Naive thymus-derived CD8-positive, alpha-beta T cell (primary cell): ENCODE data around the gene FAM240A. TPM values are rescaled to one million over a fixed set of nuclear protein-coding genes. Genes with fewer than 3 reads are reported as not detected.

Experiments
- ATAC-seq, 2 donors: fragments of 150-1000 bp; cut with Tn5 transposase in 1 of 2; sonication (Bioruptor Pico), chemical (Tn5 transposase) in 1 of 2; 1 replicate in 1 of 2; 2 replicates in 1 of 2; pipeline ENCODE4 v1.10.0; 2021; ENCODE audit warnings: mild to moderate bottlenecking in 2 of 2, moderate library complexity in 2 of 2
- POLR2A ChIA-PET: fragments of 350-600 bp; sonication (Branson Sonifier 250); formaldehyde crosslinking; loops from one replicate; lab custom pipeline; 2021; ENCODE audit warnings: antibody characterized with exemption; lab: Charles Lee
- DNase-seq, 10 donors: peaks; one replicate each; pipeline versions ENCODE4 v3.0.0 to v3.0.0-alpha.2; 2020 to 2022
- H3K27ac Mint-ChIP-seq, 10 donors: one replicate each; pipeline ENCODE4 v1.8.0; 2020 to 2022; ENCODE audit warnings: mild to moderate bottlenecking in 10 of 10, mixed read lengths in 10 of 10, moderate library complexity in 4 of 10, inconsistent platforms in 1 of 10
- H3K27me3 Mint-ChIP-seq, 5 donors: one replicate each; pipeline ENCODE4 v1.8.0; 2021 to 2022; ENCODE audit warnings: mixed read lengths in 5 of 5
- H3K36me3 Mint-ChIP-seq, 3 donors: one replicate each; pipeline ENCODE4 v1.8.0; 2020 to 2022; ENCODE audit warnings: mixed read lengths in 3 of 3, mild to moderate bottlenecking in 2 of 3, inconsistent platforms in 1 of 3
- H3K4me1 Mint-ChIP-seq, 4 donors: one replicate each; pipeline ENCODE4 v1.8.0; 2021 to 2022; ENCODE audit warnings: mixed read lengths in 4 of 4
- H3K4me3 Mint-ChIP-seq, 10 donors: one replicate each; pipeline ENCODE4 v1.8.0; 2020 to 2022; ENCODE audit warnings: mild to moderate bottlenecking in 10 of 10, mixed read lengths in 10 of 10, moderate library complexity in 6 of 10, inconsistent platforms in 1 of 10
- H3K9me3 Mint-ChIP-seq, 9 donors: one replicate each; pipeline ENCODE4 v1.8.0; 2020 to 2022; ENCODE audit warnings: mixed read lengths in 9 of 9, mild to moderate bottlenecking in 3 of 9, inconsistent platforms in 1 of 9, moderate library complexity in 1 of 9
- polyA plus RNA-seq, 3 donors: library from polyadenylated mRNA; unstranded; fragments of 300-500 nt; fragmentation: Illumina TruSeq; gene quantifications; one replicate each; pipeline ENCODE4 v1.2.3, GENCODE V29; 2021
- total RNA-seq, 8 experiments: library from RNA in 2 of 8; stranded (reverse) in 2 of 8; gene quantifications; one replicate each; pipeline ENCODE4 v1.2.3 and lab custom pipeline; 2021 to 2026

Gene FAM240A
- total and polyA plus RNA-seq, 5 experiments from 2014 or later, result not detected

GRCh38 chr3:46594723-46595122 lies 17.6 kb upstream of the FAM240A start:
- POLR2A ChIA-PET, result no interaction called here
- DNase-seq, result no peak

GRCh38 chr3:46595819-46596314 lies 16.5 kb upstream of the FAM240A start:
- no peaks in the 10 kb centered on the region for H3K4me1 Mint-ChIP-seq
- no peak overlapping the region for H3K27ac Mint-ChIP-seq
- no peaks in the 10 kb centered on the region for H3K36me3 Mint-ChIP-seq
- DNase-seq, result no peak
- no peak for ATAC-seq
- no peaks in the 10 kb centered on the region for H3K27me3 Mint-ChIP-seq
- no peaks in the 10 kb centered on the region for H3K9me3 Mint-ChIP-seq
- POLR2A ChIA-PET, result no interaction called here
- H3K4me3 Mint-ChIP-seq, result no peak overlapping the region

More at GRCh38 chr3:46594723-46595122, 17.6 kb upstream of the FAM240A start:
- Mint-ChIP-seq H3K36me3 (no peaks in the 10 kb centered on the region), H3K27ac (no peak overlapping the region), H3K4me1 (no peaks in the 10 kb centered on the region), H3K27me3 (no peaks in the 10 kb centered on the region), H3K4me3 (no peak overlapping the region), H3K9me3 (no peaks in the 10 kb centered on the region)
- no peak for ATAC-seq

- POLR2A ChIA-PET, result no interaction called here
- no peak overlapping the region for H3K27ac Mint-ChIP-seq
- no peak overlapping the region for H3K4me3 Mint-ChIP-seq
- H3K9me3 Mint-ChIP-seq, result no peaks in the 10 kb centered on the region
- no peaks in the 10 kb centered on the region for H3K4me1 Mint-ChIP-seq
- DNase-seq, result no peak
- no peak for ATAC-seq
- H3K27me3 Mint-ChIP-seq, result no peaks in the 10 kb centered on the region
- no peaks in the 10 kb centered on the region for H3K36me3 Mint-ChIP-seq
Observed at GRCh38 chr3:46599590-46599989, 12.7 kb upstream of the FAM240A start.

- ATAC-seq, result no peak
- Mint-ChIP-seq H3K27ac (no peak overlapping the region), H3K9me3 (no peaks in the 10 kb centered on the region), H3K36me3 (no peaks in the 10 kb centered on the region), H3K4me3 (no peak overlapping the region), H3K27me3 (no peaks in the 10 kb centered on the region), H3K4me1 (no peaks in the 10 kb centered on the region)
- no peak for DNase-seq
- POLR2A ChIA-PET, result no interaction called here
Observed at GRCh38 chr3:46603446-46604046, 8.8 kb upstream of the FAM240A start.

GRCh38 chr3:46604127-46604526 lies 8.2 kb upstream of the FAM240A start:
- Mint-ChIP-seq H3K27me3 (no peaks in the 10 kb centered on the region), H3K4me1 (no peaks in the 10 kb centered on the region), H3K36me3 (no peaks in the 10 kb centered on the region), H3K4me3 (no peak overlapping the region), H3K27ac (no peak overlapping the region), H3K9me3 (no peaks in the 10 kb centered on the region)
- DNase-seq, result no peak
- ATAC-seq, result no peak
- POLR2A ChIA-PET, result no interaction called here

- Mint-ChIP-seq H3K27ac (no peak overlapping the region), H3K4me3 (no peak overlapping the region), H3K9me3 (no peaks in the 10 kb centered on the region), H3K27me3 (peaks cover 0 to 2% (median 0%) of the 10 kb centered on the region in 5 donors), H3K36me3 (no peaks in the 10 kb centered on the region), H3K4me1 (no peaks in the 10 kb centered on the region)
- DNase-seq (no peak), ATAC-seq (no peak)
- POLR2A ChIA-PET, result no interaction called here
Observed at GRCh38 chr3:46607603-46608028, 4.7 kb upstream of the FAM240A start.

GRCh38 chr3:46609212-46609721 lies 3.1 kb upstream of the FAM240A start:
- ATAC-seq (no peak), DNase-seq (no peak)
- Mint-ChIP-seq H3K9me3 (no peaks in the 10 kb centered on the region), H3K4me1 (no peaks in the 10 kb centered on the region), H3K4me3 (no peak overlapping the region), H3K27ac (no peak overlapping the region), H3K27me3 (peaks cover 0 to 5% (median 2%) of the 10 kb centered on the region in 5 donors), H3K36me3 (no peaks in the 10 kb centered on the region)
- POLR2A ChIA-PET, result no interaction called here

GRCh38 chr3:46609944-46610722 lies 2.2 kb upstream of the FAM240A start:
- H3K9me3 Mint-ChIP-seq, result no peaks in the 10 kb centered on the region
- no peak for ATAC-seq
- H3K27me3 Mint-ChIP-seq, result peaks cover 1 to 6% (median 3%) of the 10 kb centered on the region in 5 donors
- H3K27ac Mint-ChIP-seq, result no peak overlapping the region
- DNase-seq, result no peak
- POLR2A ChIA-PET, result no interaction called here
- H3K36me3 Mint-ChIP-seq, result no peaks in the 10 kb centered on the region
- H3K4me3 Mint-ChIP-seq, result no peak overlapping the region
- H3K4me1 Mint-ChIP-seq, result no peaks in the 10 kb centered on the region

- H3K36me3 Mint-ChIP-seq, result no peaks in the 10 kb centered on the region
- H3K4me3 Mint-ChIP-seq, result no peak overlapping the region
- POLR2A ChIA-PET, result no interaction called here
- ATAC-seq, result no peak
- peaks cover 2 to 20% (median 11%) of the 10 kb centered on the region in 5 donors for H3K27me3 Mint-ChIP-seq
- no peak overlapping the region for H3K27ac Mint-ChIP-seq
- no peaks in the 10 kb centered on the region for H3K9me3 Mint-ChIP-seq
- H3K4me1 Mint-ChIP-seq, result no peaks in the 10 kb centered on the region
- DNase-seq, result no peak
Observed at GRCh38 chr3:46613313-46614005, 1.1 kb downstream of the FAM240A start.

- Mint-ChIP-seq H3K27ac (no peak overlapping the region), H3K27me3 (peaks cover 2 to 25% (median 18%) of the 10 kb centered on the region in 5 donors), H3K9me3 (no peaks in the 10 kb centered on the region), H3K4me3 (no peak overlapping the region), H3K36me3 (no peaks in the 10 kb centered on the region), H3K4me1 (no peaks in the 10 kb centered on the region)
- ATAC-seq (no peak), DNase-seq (no peak)
- POLR2A ChIA-PET, result no interaction called here
Observed at GRCh38 chr3:46614431-46614830, 2.1 kb downstream of the FAM240A start.

GRCh38 chr3:46615050-46615775 lies 2.9 kb downstream of the FAM240A start:
- Mint-ChIP-seq H3K4me1 (no peaks in the 10 kb centered on the region), H3K27me3 (peaks cover 2 to 30% (median 22%) of the 10 kb centered on the region in 5 donors), H3K9me3 (no peaks in the 10 kb centered on the region), H3K4me3 (no peak overlapping the region), H3K36me3 (no peaks in the 10 kb centered on the region), H3K27ac (no peak overlapping the region)
- ATAC-seq (no peak), DNase-seq (no peak)
- POLR2A ChIA-PET, result no interaction called here

- POLR2A ChIA-PET, result no interaction called here
- no peak for ATAC-seq
- H3K36me3 Mint-ChIP-seq, result no peaks in the 10 kb centered on the region
- H3K4me1 Mint-ChIP-seq, result peaks cover 0 to under 1% (median 0%) of the 10 kb centered on the region in 4 donors
- H3K9me3 Mint-ChIP-seq, result no peaks in the 10 kb centered on the region
- H3K4me3 Mint-ChIP-seq, result no peak overlapping the region
- peaks cover 2 to 34% (median 26%) of the 10 kb centered on the region in 5 donors for H3K27me3 Mint-ChIP-seq
- DNase-seq, result no peak
- peak overlapping the region in 1 of 10 donors; percentile 5 for H3K27ac Mint-ChIP-seq
Observed at GRCh38 chr3:46615976-46616375, 3.7 kb downstream of the FAM240A start.
